Stimulated activated CD8-positive, alpha-beta memory T cell treated with anti-CD3 and anti-CD28 coated beads, Interleukin-7, amount 100 ng/mL, for 24 hours (primary cell): ENCODE results near the gene IFNA1.
"Not testable (repeated sequence)": the region's sequence is repeated elsewhere in the genome, so short reads cannot be mapped to it uniquely, and the experiment has no call there.

ENCODE experiments used
- DNase-seq: peaks from one replicate; pipeline ENCODE4 v3.0.0-alpha.2; 2020; ENCODE audit warnings: low read depth

The IFNA1 gene

GRCh38 chr9:21440139-21440538, at the start of gene IFNA1:
Gene IFNA1, plus strand, starts transcription at chr9:21440439. Its CDS starts 69 bp downstream, at chr9:21440508.
- no peak for DNase-seq

GRCh38 chr9:21392270-21392669, 48.0 kb upstream of the IFNA1 start:
- no peak for DNase-seq

- DNase-seq = peak; percentile 40
Measured at GRCh38 chr9:21395778-21396717, 44.2 kb upstream of the IFNA1 start.

- DNase-seq = no peak
Measured at GRCh38 chr9:21398955-21399489, 41.2 kb upstream of the IFNA1 start.

- no peak for DNase-seq
Measured at GRCh38 chr9:21399956-21400355, 40.3 kb upstream of the IFNA1 start.

GRCh38 chr9:21402386-21403251, 37.6 kb upstream of the IFNA1 start:
- DNase-seq = no peak

GRCh38 chr9:21404146-21404545, 36.1 kb upstream of the IFNA1 start:
- DNase-seq = no peak

GRCh38 chr9:21408817-21409216, 31.4 kb upstream of the IFNA1 start, which contains the start of gene IFNA8:
Gene IFNA8, plus strand, starts transcription at chr9:21409117. Its CDS starts 60 bp downstream, at chr9:21409177.
- no peak for DNase-seq

GRCh38 chr9:21412107-21412506, 28.1 kb upstream of the IFNA1 start:
- no peak for DNase-seq

- no peak for DNase-seq
Measured at GRCh38 chr9:21413151-21413550, 27.1 kb upstream of the IFNA1 start.

GRCh38 chr9:21413624-21414023, 26.6 kb upstream of the IFNA1 start:
- no peak for DNase-seq

GRCh38 chr9:21414220-21414940, 25.9 kb upstream of the IFNA1 start:
- DNase-seq = no peak

GRCh38 chr9:21415493-21416267, 24.6 kb upstream of the IFNA1 start:
- no peak for DNase-seq

- no peak for DNase-seq
Measured at GRCh38 chr9:21428235-21428634, 12.0 kb upstream of the IFNA1 start.

GRCh38 chr9:21429191-21429590, 11.0 kb upstream of the IFNA1 start:
- DNase-seq = no peak

- DNase-seq = no peak
Measured at GRCh38 chr9:21432672-21433425, 7.4 kb upstream of the IFNA1 start.

GRCh38 chr9:21434202-21435014, 5.8 kb upstream of the IFNA1 start:
- peak; percentile 4 for DNase-seq

GRCh38 chr9:21435015-21435383, 5.2 kb upstream of the IFNA1 start:
- not testable (repeated sequence) for DNase-seq

- no peak for DNase-seq
Measured at GRCh38 chr9:21443849-21444625, 3.8 kb downstream of the IFNA1 start.
